K562 (cell line): ENCODE results near the gene DTNBP1. TPM values are rescaled to one million over a fixed set of nuclear protein-coding genes. Genes with fewer than 3 reads are reported as not detected.

Source experiments
- ATAC-seq: fragments of 200-7000 bp; cut with Tn5 transposase; 3 replicates; pipeline ENCODE4 v1.9.1; 2020; ENCODE audit warnings: moderate library complexity
- BruUV-seq: library from RNA; stranded (reverse); fragments of 400-500 nt; replicated peaks from 2 replicates; lab custom pipeline; 2021; lab: Mats Ljungman, UMichigan
- CTCF ChIA-PET: fragments of 300-600 bp; formaldehyde crosslinking; extraction: SDS; loops from one replicate; lab custom pipeline; 2021; ENCODE audit warnings: low intra/inter-chr PET ratio; lab: Yijun Ruan, JAX
- POLR2A ChIA-PET: fragments of 300-600, 350-650 bp; sonication (Branson Sonifier 250); formaldehyde crosslinking; extraction: SDS; loops from one replicate; lab custom pipeline; 2021; ENCODE audit warnings: antibody characterized with exemption, inconsistent platforms; lab: Yijun Ruan, JAX
- DNase-seq, 4 experiments: peaks; one replicate each; pipeline versions ENCODE4 v3.0.0 to v3.0.0-alpha.2; 2011 to 2018; ENCODE audit warnings: low spot score in 3 of 4, mixed read lengths in 3 of 4; ENCODE audit errors: extremely low read depth in 1 of 4
- FAIRE-seq: peaks from 2 replicates; lab custom pipeline; 2011; peaks lifted over from hg19 to GRCh38; lab: Jason Lieb, UNC
- H2AFZ ChIP-seq: 2 replicates; pipeline ENCODE4 v1.6.0; 2011; ENCODE audit warnings: low read depth, low read length, control low read depth, inconsistent platforms
- H3K27ac ChIP-seq: fragments of 200-600 bp; 3 replicates; pipeline ENCODE4 v1.8.0; 2011; ENCODE audit warnings: low read depth, mild to moderate bottlenecking, control low read depth, inconsistent platforms, low read length, moderate library complexity, mixed read lengths; ENCODE audit errors: extremely low read depth
- H3K27me3 ChIP-seq, 2 experiments: fragments of 300-600 bp in 1 of 2; 2 replicates in 1 of 2; 3 replicates in 1 of 2; pipeline versions ENCODE4 v1.6.0 to v1.8.0; 2011; ENCODE audit warnings: inconsistent platforms in 2 of 2, low read length in 2 of 2, mild to moderate bottlenecking in 1 of 2, mixed read lengths in 1 of 2, moderate library complexity in 1 of 2; ENCODE audit not compliant: control insufficient read depth in 2 of 2, insufficient read depth in 2 of 2
- H3K36me3 ChIP-seq: fragments of 300-600 bp; 3 replicates; pipeline ENCODE4 v1.8.0; 2011; ENCODE audit warnings: mild to moderate bottlenecking, low read length, inconsistent platforms; ENCODE audit not compliant: control insufficient read depth, insufficient read depth
- H3K4me1 ChIP-seq, 2 experiments: fragments of 200-600 bp in 1 of 2; replicated peaks in 1 of 2; 2 replicates in 1 of 2; 3 replicates in 1 of 2; pipeline versions ENCODE4 v1.5.1 to v1.8.0; 2011; ENCODE audit warnings: inconsistent platforms in 2 of 2, low read length in 2 of 2, mild to moderate bottlenecking in 1 of 2, mixed read lengths in 1 of 2, moderate library complexity in 1 of 2; ENCODE audit not compliant: control insufficient read depth in 2 of 2, insufficient read depth in 2 of 2
- H3K4me2 ChIP-seq: 2 replicates; pipeline ENCODE4 v1.6.1; 2011; ENCODE audit warnings: low read length, control low read depth, inconsistent platforms, mixed read lengths; ENCODE audit not compliant: insufficient read depth
- H3K4me3 ChIP-seq: fragments of 200-600 bp; sonication (generic), shearing (Covaris generic); 2 replicates; pipeline ENCODE4 v1.5.1; 2016; ENCODE audit warnings: control low read depth, inconsistent platforms
- H3K79me2 ChIP-seq: fragments of 200-600 bp; 3 replicates; pipeline ENCODE4 v1.8.0; 2011; ENCODE audit warnings: low read length, inconsistent platforms; ENCODE audit not compliant: control insufficient read depth, insufficient read depth
- H3K9ac ChIP-seq, 2 experiments: 2 replicates each; pipeline versions ENCODE4 v1.6.0 to v1.6.1; 2011; ENCODE audit warnings: low read depth in 2 of 2, low read length in 2 of 2, control low read depth in 1 of 2, inconsistent platforms in 1 of 2, mild to moderate bottlenecking in 1 of 2, mixed read lengths in 1 of 2; ENCODE audit not compliant: insufficient read depth in 1 of 2
- H3K9me1 ChIP-seq: one replicate; pipeline ENCODE4 v1.6.0; 2011; ENCODE audit warnings: inconsistent platforms, mild to moderate bottlenecking, low read length, moderate library complexity; ENCODE audit not compliant: control insufficient read depth, insufficient read depth
- H3K9me3 ChIP-seq: replicated peaks from 2 replicates; pipeline ENCODE4 v1.5.1; 2011; ENCODE audit warnings: low read depth, low read length, inconsistent platforms; ENCODE audit not compliant: control insufficient read depth, insufficient read depth
- H4K20me1 ChIP-seq: replicated peaks from 2 replicates; pipeline ENCODE4 v1.6.1; 2011; ENCODE audit warnings: low read length, inconsistent platforms, mixed read lengths; ENCODE audit not compliant: control insufficient read depth, insufficient read depth
- ATF3 ChIP-seq, 2 experiments: fragments of 450-650 bp in 1 of 2; sonication (generic) in 1 of 2; formaldehyde crosslinking in 1 of 2; IDR thresholded peaks in 1 of 2; conservative IDR thresholded peaks in 1 of 2; 2 replicates each; pipeline versions ENCODE4 v1.6.1 to v1.8.1; 2016 to 2023; ENCODE audit warnings: mild to moderate bottlenecking in 2 of 2, moderate library complexity in 2 of 2, inconsistent platforms in 1 of 2, missing genetic modification reagents in 1 of 2
- CBFA2T3 ChIP-seq: fragments of 450-650 bp; IDR thresholded peaks from 2 replicates; pipeline ENCODE4 v1.6.1; 2017
- MCM7 ChIP-seq, 2 experiments: fragments of 450-650 bp; IDR thresholded peaks; 2 replicates each; pipeline ENCODE4 v1.6.1; 2016 to 2018
- RB1 ChIP-seq: fragments of 450-650 bp; IDR thresholded peaks from 2 replicates; pipeline ENCODE4 v1.6.1; 2017; ENCODE audit warnings: low read depth, mild to moderate bottlenecking
- ZNF318 ChIP-seq, 2 experiments: fragments of 450-650 bp; IDR thresholded peaks; 2 replicates each; pipeline ENCODE4 v1.6.1; 2016; ENCODE audit warnings: mild to moderate bottlenecking in 2 of 2, borderline replicate concordance in 1 of 2, low read depth in 1 of 2, moderate library complexity in 1 of 2
- WGBS: fragments of 100-300 bp; shearing (Covaris generic); methylation state at CpG from one replicate; pipeline ENCODE4 v1.1.6; 2016; ENCODE audit warnings: low coverage, mixed read lengths; ENCODE audit not compliant: insufficient coverage; ENCODE audit errors: missing lambda C conversion rate; 5-methylcytosine and 5-hydroxymethylcytosine counted together
- in situ Hi-C: fragments of 300-500 bp; cut with MboI; formaldehyde crosslinking; loops from 4 replicates; pipeline ENCODE4 v1.15.0; 2018; ENCODE audit warnings: inconsistent platforms, mixed read lengths
- intact Hi-C: fragments of 100-400 bp; cut with micrococcal nuclease; formaldehyde crosslinking; loops from 2 replicates; pipeline ENCODE4 v1.14.2; 2022
- polyA plus RNA-seq, 8 experiments: library from polyadenylated mRNA; depleted of rRNA in 4 of 8; stranded (reverse) in 5 of 8; unstranded in 3 of 8; fragments of >200 nt; fragmentation: Nextera tagmentation in 2 of 8; fragmentation: Illumina TruSeq in 1 of 8; extraction: Ambion mirVana in 2 of 8; extraction: Trizol in 1 of 8; gene quantifications; 2 replicates each; pipeline versions ENCODE4 v1.2.1 to v1.2.3, GENCODE V29; 2011 to 2014; ENCODE audit warnings: inconsistent platforms in 1 of 8, missing spikeins in 1 of 8
- total RNA-seq, 7 experiments: library from RNA; depleted of rRNA in 6 of 7; stranded (reverse); fragments of >200 nt in 6 of 7; fragmentation: Illumina TruSeq in 2 of 7; extraction: Trizol in 2 of 7; gene quantifications; 2 replicates each; pipeline versions ENCODE4 v1.2.1 to v1.2.3, GENCODE V29; 2011 to 2021; ENCODE audit warnings: low replicate concordance in 1 of 7
- TF ChIP-seq, protein P1 (sequence below): sonication (generic); formaldehyde crosslinking; IDR thresholded peaks from 2 replicates; pipeline ENCODE4 v1.9.0; 2022; ENCODE audit warnings: mild to moderate bottlenecking, missing genetic modification reagents

The DTNBP1 gene
- total and polyA plus RNA-seq, 9 of the 15 experiments (the other 6 are each of a cell fraction or from before 2014, with no cell fraction given) = 16.7 to 54.5 (median 21.4) TPM

DNA sequence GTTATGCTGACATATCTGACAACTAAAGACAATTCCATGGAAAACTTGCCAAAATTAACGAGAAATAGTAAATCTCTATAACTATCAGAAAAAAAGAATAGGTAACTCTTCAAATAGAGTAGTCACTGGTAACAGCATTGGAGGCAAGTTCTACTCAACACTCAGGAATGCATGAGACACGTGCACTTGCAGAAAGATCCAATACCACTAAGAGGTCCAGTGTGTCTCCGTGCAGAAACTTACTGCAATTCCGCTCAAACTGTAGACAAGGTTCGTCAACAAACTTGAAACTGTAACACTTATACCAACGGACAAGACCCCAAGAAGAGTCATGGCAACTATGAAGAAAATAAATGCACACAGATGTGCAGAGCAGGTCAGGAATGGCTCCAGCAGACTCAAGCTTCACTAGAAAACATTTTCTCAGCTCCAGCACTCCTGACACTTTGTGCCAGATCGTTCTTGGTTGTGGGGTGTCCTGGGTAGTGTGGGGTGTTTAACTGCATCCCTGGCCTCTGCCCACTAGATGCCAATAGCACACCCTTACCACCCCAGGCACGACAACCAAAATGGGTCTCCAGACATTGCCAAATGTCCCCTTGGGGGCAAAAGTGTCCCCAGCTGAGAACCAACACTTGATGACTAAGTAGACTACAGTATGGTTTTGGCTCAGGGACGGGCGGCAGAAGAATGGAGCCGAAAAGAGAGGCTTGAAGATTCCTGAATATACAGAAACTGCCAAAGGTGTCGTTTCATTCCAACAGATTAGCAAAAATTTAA lies 134.8 kb downstream of the DTNBP1 start:
- WGBS = 84% methylated on average over 12 of the region's 12 CpGs
- Histone ChIP-seq H3K9me3 (no peaks in the 10 kb centered on the region), H2AFZ (no peak overlapping the region), H3K4me3 (no peak overlapping the region), H3K9me1 (no peaks in the 10 kb centered on the region), H3K4me2 (no peak overlapping the region), H3K27me3 (no peaks in the 10 kb centered on the region), H3K27ac (no peak overlapping the region), H3K9ac (no peak overlapping the region), H4K20me1 (no peaks in the 10 kb centered on the region), H3K79me2 (no peaks in the 10 kb centered on the region), H3K36me3 (peaks cover 53% of the 10 kb centered on the region), H3K4me1 (peaks cover 0 to 2% of the 10 kb centered on the region in 2 experiments; a peak in 2 of 5 replicates)
- ChIA-PET CTCF (no interaction called here), POLR2A (interaction anchor here (0.6 to 1.5 kb wide), 5 partner anchors 10 to 54 kb away, joined by 3 to 4 read pairs (median 3); no protein-coding TSS in a partner anchor)
- DNase-seq = no peak
- in situ Hi-C loops (no loop called here), intact Hi-C loops (no loop called here)
- TF ChIP-seq MCM7 (IDR thresholded peaks at IDR 0.05) (no peak), ZNF318 (IDR thresholded peaks at IDR 0.05; ENCODE audit: borderline replicate concordance in 1 of 2, low read depth in 1 of 2) (no peak), ATF3 (IDR thresholded peaks at IDR 0.05) (no peak), ATF3 (CRISPR knock-in tag; conservative IDR thresholded peaks at IDR 0.05) (no peak), RB1 (no peak), CBFA2T3 (no peak)
- TF ChIP-seq, protein P1, sequence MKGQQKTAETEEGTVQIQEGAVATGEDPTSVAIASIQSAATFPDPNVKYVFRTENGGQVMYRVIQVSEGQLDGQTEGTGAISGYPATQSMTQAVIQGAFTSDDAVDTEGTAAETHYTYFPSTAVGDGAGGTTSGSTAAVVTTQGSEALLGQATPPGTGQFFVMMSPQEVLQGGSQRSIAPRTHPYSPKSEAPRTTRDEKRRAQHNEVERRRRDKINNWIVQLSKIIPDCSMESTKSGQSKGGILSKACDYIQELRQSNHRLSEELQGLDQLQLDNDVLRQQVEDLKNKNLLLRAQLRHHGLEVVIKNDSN (CRISPR knock-in tag) = no peak
- no peak for ATAC-seq
- FAIRE-seq = no peak
- no TSS peak for BruUV-seq
